ENCODE measurements around the gene CYP1A2.
"Not testable (repeated sequence)": the region's sequence is repeated elsewhere in the genome, so short reads cannot be mapped to it uniquely, and the experiment has no call there.

Gene CYP1A2

GRCh38 chr15:74776821-74777768 lies 28.4 kb downstream of the CYP1A2 start:
- DNase-seq (ENCODE audit: low spot score): no peak

- DNase-seq (ENCODE audit: low spot score): no peak
These were observed 29.3 kb downstream of the CYP1A2 start for GRCh38 chr15:74777769-74778598.

GRCh38 chr15:74778599-74778970 lies 29.9 kb downstream of the CYP1A2 start:
- DNase-seq (ENCODE audit: low spot score): no peak

GRCh38 chr15:74779162-74779648 lies 30.6 kb downstream of the CYP1A2 start:
- no peak for DNase-seq (ENCODE audit: low spot score)

GRCh38 chr15:74780523-74781430 lies 32.1 kb downstream of the CYP1A2 start:
- DNase-seq (ENCODE audit: low spot score): no peak

- no peak for DNase-seq (ENCODE audit: low spot score)
These were observed 33.0 kb downstream of the CYP1A2 start, which contains the start of gene CSK for GRCh38 chr15:74781431-74782258. CSK (plus strand) TSS chr15:74782080; CDS start chr15:74798298, 16,218 bp downstream.

GRCh38 chr15:74782259-74783071 lies 33.8 kb downstream of the CYP1A2 start:
- DNase-seq (ENCODE audit: low spot score): no peak

GRCh38 chr15:74783072-74783807 lies 34.6 kb downstream of the CYP1A2 start:
- DNase-seq (ENCODE audit: low spot score): no peak

GRCh38 chr15:74783808-74784175 lies 35.1 kb downstream of the CYP1A2 start:
- DNase-seq (ENCODE audit: low spot score): no peak

- no peak for DNase-seq (ENCODE audit: low spot score)
These were observed 36.0 kb downstream of the CYP1A2 start for GRCh38 chr15:74784426-74785193.

GRCh38 chr15:74785194-74786032 lies 36.8 kb downstream of the CYP1A2 start:
- no peak for DNase-seq (ENCODE audit: low spot score)

- DNase-seq (ENCODE audit: low spot score): not testable (repeated sequence)
These were observed 37.4 kb downstream of the CYP1A2 start for GRCh38 chr15:74786081-74786480.

- no peak for DNase-seq (ENCODE audit: low spot score)
These were observed 38.0 kb downstream of the CYP1A2 start for GRCh38 chr15:74786551-74787165.

GRCh38 chr15:74787251-74788041 lies 38.8 kb downstream of the CYP1A2 start:
- peak; percentile 88 for DNase-seq (ENCODE audit: low spot score)

GRCh38 chr15:74788042-74788682 lies 39.5 kb downstream of the CYP1A2 start:
- DNase-seq (ENCODE audit: low spot score): no peak
